ENCODE measurements around the gene PIANP. TPM values are rescaled to one million over a fixed set of nuclear protein-coding genes. Genes with fewer than 3 reads are reported as not detected.
A peak's percentile ranks its signal among the peaks of the same experiment; 100 is the strongest.

The PIANP gene
- total and polyA plus RNA-seq, 10 of the 15 experiments (the other 5 are each of a cell fraction or from before 2014, with no cell fraction given): 0.08 to 0.12 (median 0.08) TPM; not detected in 7

GRCh38 chr12:6662906-6663742 lies 37.5 kb downstream of the PIANP start, which contains the start of gene ING4:
Gene ING4, minus strand, starts transcription at chr12:6663119. Its CDS starts 18 bp downstream, at chr12:6663101.
- RAD21 ChIA-PET (ENCODE audit: unreplicated experiment): interaction anchor here (0.6 to 2.4 kb wide), 4 partner anchors 26 to 90 kb away, joined by 3 to 10 read pairs (median 5); partner anchors contain the start of genes COPS7A, MLF2 and ZNF384
- Histone ChIP-seq H3K79me2 (ENCODE audit: control insufficient read depth, insufficient read depth, low read length) (peaks cover 8% of the 10 kb centered on the region), H3K4me1 (ENCODE audit: control insufficient read depth, insufficient read depth, low read length) (no peaks in the 10 kb centered on the region; the same call in 1 of the 2 replicates), H3K27me3 (replicated peaks in 1 of 2; ENCODE audit: control insufficient read depth in 2 of 2, insufficient read depth in 2 of 2, low read length in 1 of 2) (no peaks in the 10 kb centered on the region), H3K9me3 (replicated peaks; ENCODE audit: control insufficient read depth, insufficient read depth, low read length) (no peaks in the 10 kb centered on the region), H4K20me1 (ENCODE audit: control insufficient read depth, insufficient read depth) (no peaks in the 10 kb centered on the region), H3K36me3 (ENCODE audit: control insufficient read depth in 2 of 2, insufficient read depth in 2 of 2, low read length in 1 of 2) (peaks cover 10% of the 10 kb centered on the region in 2 experiments), H3K4me2 (ENCODE audit: control insufficient read depth, insufficient read depth) (peak within 1 kb of the TSS; percentile 70), H3K4me3 (peak within 1 kb of the TSS; percentile 96), H3K27ac (ENCODE audit: control insufficient read depth, insufficient read depth) (peak within 1 kb of the TSS; percentile 80), H3K9ac (ENCODE audit: control insufficient read depth, insufficient read depth, low read length) (peak within 1 kb of the TSS; percentile 70), H2AFZ (ENCODE audit: control insufficient read depth, low read depth, low read length) (peak within 1 kb of the TSS; percentile 99)
- CTCF ChIA-PET: interaction anchor here (0.9 to 2.9 kb wide), 5 partner anchors 16 to 90 kb away, joined by 3 to 24 read pairs (median 5); partner anchors contain the start of genes ACRBP, COPS7A and MLF2
- BruUV-seq (replicated peaks): no TSS peak
- POLR2A ChIA-PET: interaction anchor here (0.6 to 2.1 kb wide), 6 partner anchors 25 to 378 kb away, joined by 3 to 12 read pairs (median 4); partner anchors contain the start of gene ZNF384
- SMC1A ChIA-PET (ENCODE audit: uncharacterized antibody, unreplicated experiment): interaction anchor here (0.6 to 2.7 kb wide), 11 partner anchors 12 to 90 kb away, joined by 3 to 11 read pairs (median 4); partner anchors contain the start of genes COPS7A and MLF2
- in situ Hi-C loops (cut with MboI) (no loop called here), intact Hi-C loops (cut with micrococcal nuclease; ENCODE audit: unreplicated experiment) (loop anchor here (1.0 to 5.0 kb wide), 3 partner anchors 26 to 46 kb away; partner anchors contain the start of gene ZNF384)
- FAIRE-seq: peak; percentile 98
- 2% methylated on average over 37 of the region's 37 CpGs for WGBS (ENCODE audit: insufficient coverage, insufficient replicate concordance, low lambda C conversion rate, missing lambda C conversion rate)
- ATAC-seq: peak; percentile 100
- peak; percentile 96 for DNase-seq (ENCODE audit: low read depth, low spot score)
- TF ChIP-seq EZH2 (IDR thresholded peaks at IDR 0.05; ENCODE audit: borderline replicate concordance, control insufficient read depth, low read depth, low read length) (no peak), ZBED1 (IDR thresholded peaks at IDR 0.05; ENCODE audit: borderline replicate concordance) (no peak; the same call in 1 of the 2 replicates), ZNF384 (IDR thresholded peaks at IDR 0.05; ENCODE audit: borderline replicate concordance, low read depth, low read length) (peak; percentile 19; the same call in 1 of the 2 replicates), STAT1 (conservative IDR thresholded peaks at IDR 0.05) (peak; percentile 52; the same call in 1 of the 2 replicates), CBX5 (IDR thresholded peaks at IDR 0.05; ENCODE audit: low read depth) (peak; percentile 88; the same call in 1 of the 2 replicates), ZNF207 (IDR thresholded peaks at IDR 0.05; ENCODE audit: borderline replicate concordance) (no peak; the same call in 1 of the 2 replicates), HDAC2 (IDR thresholded peaks at IDR 0.05) (0 out of 2 replicates have a peak, but pooled peaks have one; percentile 84), FOS (IDR thresholded peaks at IDR 0.05; ENCODE audit: borderline replicate concordance, extremely low read depth, insufficient read length) (no peak), BHLHE40 (IDR thresholded peaks at IDR 0.05; ENCODE audit: borderline replicate concordance in 1 of 2, low read depth in 2 of 2, low read length in 1 of 2) (peak in 1 of 2 experiments; percentile 36; a peak in 1 of 4 replicates), JUND (IDR thresholded peaks at IDR 0.05; ENCODE audit: low read depth, low read length) (peak; percentile 87), HDGF (IDR thresholded peaks at IDR 0.05) (peak; percentile 28; the same call in 1 of the 2 replicates), POU2F2 (IDR thresholded peaks at IDR 0.05; ENCODE audit: borderline replicate concordance, low read depth, low read length) (peak; percentile 29; the same call in 2 of the 3 replicates), MAX (IDR thresholded peaks at IDR 0.05; ENCODE audit: low read depth, low read length) (no peak), TAF1 (IDR thresholded peaks at IDR 0.05; ENCODE audit: borderline replicate concordance, low read depth, low read length) (peak; percentile 67; the same call in 1 of the 2 replicates)
- TF ChIP-seq, protein P1, sequence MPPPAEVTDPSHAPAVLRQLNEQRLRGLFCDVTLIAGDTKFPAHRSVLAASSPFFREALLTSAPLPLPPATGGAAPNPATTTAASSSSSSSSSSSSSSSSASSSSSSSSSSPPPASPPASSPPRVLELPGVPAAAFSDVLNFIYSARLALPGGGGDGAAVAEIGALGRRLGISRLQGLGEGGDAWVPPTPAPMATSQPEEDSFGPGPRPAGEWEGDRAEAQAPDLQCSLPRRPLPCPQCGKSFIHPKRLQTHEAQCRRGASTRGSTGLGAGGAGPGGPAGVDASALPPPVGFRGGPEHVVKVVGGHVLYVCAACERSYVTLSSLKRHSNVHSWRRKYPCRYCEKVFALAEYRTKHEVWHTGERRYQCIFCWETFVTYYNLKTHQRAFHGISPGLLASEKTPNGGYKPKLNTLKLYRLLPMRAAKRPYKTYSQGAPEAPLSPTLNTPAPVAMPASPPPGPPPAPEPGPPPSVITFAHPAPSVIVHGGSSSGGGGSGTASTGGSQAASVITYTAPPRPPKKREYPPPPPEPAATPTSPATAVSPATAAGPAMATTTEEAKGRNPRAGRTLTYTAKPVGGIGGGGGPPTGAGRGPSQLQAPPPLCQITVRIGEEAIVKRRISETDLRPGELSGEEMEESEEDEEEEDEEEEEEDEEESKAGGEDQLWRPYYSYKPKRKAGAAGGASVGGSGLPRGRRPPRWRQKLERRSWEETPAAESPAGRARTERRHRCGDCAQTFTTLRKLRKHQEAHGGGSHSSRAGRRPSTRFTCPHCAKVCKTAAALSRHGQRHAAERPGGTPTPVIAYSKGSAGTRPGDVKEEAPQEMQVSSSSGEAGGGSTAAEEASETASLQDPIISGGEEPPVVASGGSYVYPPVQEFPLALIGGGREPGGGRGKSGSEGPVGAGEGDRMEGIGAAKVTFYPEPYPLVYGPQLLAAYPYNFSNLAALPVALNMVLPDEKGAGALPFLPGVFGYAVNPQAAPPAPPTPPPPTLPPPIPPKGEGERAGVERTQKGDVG (CRISPR knock-in tag; IDR thresholded peaks at IDR 0.05): peak; percentile 83
- TF ChIP-seq, protein P2, sequence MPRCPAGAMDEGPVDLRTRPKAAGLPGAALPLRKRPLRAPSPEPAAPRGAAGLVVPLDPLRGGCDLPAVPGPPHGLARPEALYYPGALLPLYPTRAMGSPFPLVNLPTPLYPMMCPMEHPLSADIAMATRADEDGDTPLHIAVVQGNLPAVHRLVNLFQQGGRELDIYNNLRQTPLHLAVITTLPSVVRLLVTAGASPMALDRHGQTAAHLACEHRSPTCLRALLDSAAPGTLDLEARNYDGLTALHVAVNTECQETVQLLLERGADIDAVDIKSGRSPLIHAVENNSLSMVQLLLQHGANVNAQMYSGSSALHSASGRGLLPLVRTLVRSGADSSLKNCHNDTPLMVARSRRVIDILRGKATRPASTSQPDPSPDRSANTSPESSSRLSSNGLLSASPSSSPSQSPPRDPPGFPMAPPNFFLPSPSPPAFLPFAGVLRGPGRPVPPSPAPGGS (IDR thresholded peaks at IDR 0.05; ENCODE audit: borderline replicate concordance, insufficient read depth, low read depth, low read length, poor library complexity, severe bottlenecking): no peak
